Umbilical cord (tissue), 2 donors: ENCODE results near the gene TIMP1. TPM values are rescaled to one million over a fixed set of nuclear protein-coding genes. Genes with fewer than 3 reads are reported as not detected.

ENCODE experiments used
- DNase-seq: peaks from one replicate; pipeline ENCODE4 v3.0.0-alpha.2; 2015; ENCODE audit warnings: low spot score
- total RNA-seq: library from RNA; depleted of rRNA; stranded (reverse); fragments of >200 nt; gene quantifications from one replicate; pipeline ENCODE4 v1.2.3, GENCODE V29; 2014; ENCODE audit warnings: low replicate concordance; ENCODE audit not compliant: insufficient read depth

The TIMP1 gene
- total RNA-seq, 1 donor from 2014 or later = 109 TPM

DNA sequence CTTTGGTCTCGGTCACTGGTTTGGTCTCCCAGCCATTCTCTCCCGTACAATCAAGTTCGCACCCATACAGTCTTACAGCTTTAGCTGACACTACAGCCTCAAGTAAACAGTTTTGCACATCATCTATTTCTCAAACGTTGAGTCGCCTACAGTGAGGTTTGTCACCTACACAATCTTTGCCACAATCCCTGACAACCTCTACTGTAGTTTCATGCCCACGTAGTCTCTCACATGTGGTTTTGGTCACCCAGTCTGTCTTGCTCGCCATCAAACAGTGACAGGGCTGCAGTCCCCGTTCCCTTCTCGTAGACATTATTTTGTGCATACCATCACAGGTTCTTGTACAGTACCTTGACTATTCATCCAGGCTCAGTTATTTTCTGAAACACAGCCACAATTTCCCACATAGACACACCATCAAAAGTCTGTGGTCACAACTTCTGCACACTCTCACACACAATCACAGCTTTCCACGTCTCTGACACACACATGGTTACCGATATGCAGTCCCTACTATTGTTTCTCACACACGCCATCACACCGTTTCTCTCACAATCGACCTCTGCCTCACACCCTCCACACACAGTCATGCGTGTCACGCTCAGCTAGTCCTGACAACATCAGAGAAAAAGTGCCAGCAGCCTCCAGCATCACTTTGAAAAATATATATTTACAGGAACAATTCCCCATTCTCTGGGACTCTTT is 52.8 kb downstream of the TIMP1 start:
- no peak for DNase-seq

Other genes starting within 250 kb of the TIMP1 start
- 0.96 TPM for gene ZNF157, start 211.9 kb upstream of the TIMP1 start, total RNA-seq
- gene ZNF41, start 99.2 kb upstream of the TIMP1 start, total RNA-seq = 3.9 TPM
- 19.7 TPM for gene ARAF, start 21.2 kb upstream of the TIMP1 start, total RNA-seq
- not detected for gene SYN1, start 37.4 kb downstream of the TIMP1 start, total RNA-seq
- 0.96 TPM for gene CFP, start 47.5 kb downstream of the TIMP1 start, total RNA-seq
- 4.6 TPM for gene ELK1, start 68.1 kb downstream of the TIMP1 start, total RNA-seq
- gene UXT, start 76.7 kb downstream of the TIMP1 start, total RNA-seq = 143 TPM